Activated CD8-positive, alpha-beta T cell treated with anti-CD3 and anti-CD28 coated beads for 36 hours (primary cell): ENCODE measurements around the gene LEFTY1. TPM values are rescaled to one million over a fixed set of nuclear protein-coding genes. Genes with fewer than 3 reads are reported as not detected.

ENCODE experiments used
- ATAC-seq: fragments of 200-7000 bp; cut with Tn5 transposase; one replicate; pipeline ENCODE4 v1.10.0; 2021; ENCODE audit warnings: mild to moderate bottlenecking, moderate library complexity
- CTCF ChIA-PET: fragments of 350-600 bp; sonication (Branson Sonifier 250); formaldehyde crosslinking; loops from one replicate; lab custom pipeline; 2021; ENCODE audit warnings: antibody characterized with exemption; lab: Charles Lee
- POLR2A ChIA-PET: fragments of 350-600 bp; sonication (Branson Sonifier 250); formaldehyde crosslinking; loops from one replicate; lab custom pipeline; 2021; ENCODE audit warnings: antibody characterized with exemption; lab: Charles Lee
- DNase-seq: peaks from one replicate; pipeline ENCODE4 v3.0.0-alpha.2; 2020
- H3K27ac Mint-ChIP-seq: one replicate; pipeline ENCODE4 v1.8.0; 2021; ENCODE audit warnings: mild to moderate bottlenecking, mixed read lengths
- H3K27me3 Mint-ChIP-seq: one replicate; pipeline ENCODE4 v1.8.0; 2021; ENCODE audit warnings: mixed read lengths
- H3K36me3 Mint-ChIP-seq: one replicate; pipeline ENCODE4 v1.8.0; 2021; ENCODE audit warnings: low read depth, mixed read lengths
- H3K4me1 Mint-ChIP-seq: one replicate; pipeline ENCODE4 v1.8.0; 2021; ENCODE audit warnings: low read depth, mixed read lengths
- H3K4me3 Mint-ChIP-seq: one replicate; pipeline ENCODE4 v1.8.0; 2021; ENCODE audit warnings: mild to moderate bottlenecking, moderate library complexity, mixed read lengths
- H3K9me3 Mint-ChIP-seq: one replicate; pipeline ENCODE4 v1.8.0; 2021; ENCODE audit warnings: mixed read lengths
- intact Hi-C: fragments of 100-400 bp; cut with micrococcal nuclease; formaldehyde crosslinking; loops from one replicate; pipeline ENCODE4 v1.10.0; 2022
- total RNA-seq, 2 experiments: library from RNA; stranded (reverse); gene quantifications; one replicate each; pipeline ENCODE4 v1.2.3, GENCODE V29; 2021
- TF ChIP-seq, protein P1 (sequence below): fragments of 200-600 bp; IDR thresholded peaks from one replicate; pipeline ENCODE4 v1.8.0; 2022; ENCODE audit warnings: antibody characterized with exemption, mild to moderate bottlenecking

Gene LEFTY1
- total RNA-seq, 2 experiments from 2014 or later, result 0.16 to 0.83 TPM

DNA sequence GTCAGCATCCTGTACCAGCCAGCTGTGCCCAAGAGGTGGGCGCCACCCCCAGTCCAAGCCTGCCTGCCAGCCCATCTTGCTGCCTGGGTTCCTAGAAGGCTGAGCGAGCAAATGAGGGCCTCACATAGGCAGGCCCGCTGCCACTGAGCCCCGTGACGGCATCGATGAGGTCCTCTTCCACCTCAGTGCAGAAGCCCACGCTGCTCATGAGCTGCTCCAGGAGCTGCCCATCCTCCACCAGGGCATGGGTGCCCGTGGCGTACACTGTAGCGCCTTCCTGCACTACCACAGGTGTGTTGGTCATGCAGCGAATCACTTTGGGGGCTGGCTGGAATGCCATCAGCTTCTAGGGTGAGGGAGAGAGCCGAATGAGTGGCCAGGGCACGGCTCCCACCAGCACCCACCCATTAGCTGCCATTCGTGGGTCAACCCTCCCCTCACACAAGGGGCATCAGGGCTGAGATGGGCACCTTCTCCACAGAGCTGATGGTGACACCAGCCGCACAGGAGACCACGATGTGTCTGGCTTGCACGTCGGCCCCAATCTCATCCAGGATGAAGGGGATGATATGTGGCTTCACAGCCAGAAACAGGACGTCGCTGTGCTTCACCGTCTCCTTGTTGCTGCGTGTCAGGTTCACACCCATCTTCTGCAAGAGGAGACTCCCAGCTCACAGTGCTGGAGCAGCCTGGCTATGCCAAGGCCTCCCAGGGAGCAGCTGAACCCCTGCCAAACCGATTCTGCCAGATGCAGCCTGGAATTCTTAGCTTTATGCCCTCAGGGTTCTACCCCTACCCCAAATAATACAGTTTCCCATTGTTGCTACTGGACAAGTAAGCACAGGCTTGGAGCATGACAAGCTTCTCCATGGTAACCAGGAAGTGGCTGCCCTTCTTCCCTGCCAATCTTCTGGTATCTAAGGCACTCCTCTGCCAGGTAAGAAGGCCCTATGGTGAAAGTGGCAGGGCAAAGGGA, 33.1 kb upstream of the LEFTY1 start:
- no peaks in the 10 kb centered on the region for H3K9me3 Mint-ChIP-seq
- peaks cover 46% of the 10 kb centered on the region for H3K4me1 Mint-ChIP-seq
- TF ChIP-seq, protein P1, sequence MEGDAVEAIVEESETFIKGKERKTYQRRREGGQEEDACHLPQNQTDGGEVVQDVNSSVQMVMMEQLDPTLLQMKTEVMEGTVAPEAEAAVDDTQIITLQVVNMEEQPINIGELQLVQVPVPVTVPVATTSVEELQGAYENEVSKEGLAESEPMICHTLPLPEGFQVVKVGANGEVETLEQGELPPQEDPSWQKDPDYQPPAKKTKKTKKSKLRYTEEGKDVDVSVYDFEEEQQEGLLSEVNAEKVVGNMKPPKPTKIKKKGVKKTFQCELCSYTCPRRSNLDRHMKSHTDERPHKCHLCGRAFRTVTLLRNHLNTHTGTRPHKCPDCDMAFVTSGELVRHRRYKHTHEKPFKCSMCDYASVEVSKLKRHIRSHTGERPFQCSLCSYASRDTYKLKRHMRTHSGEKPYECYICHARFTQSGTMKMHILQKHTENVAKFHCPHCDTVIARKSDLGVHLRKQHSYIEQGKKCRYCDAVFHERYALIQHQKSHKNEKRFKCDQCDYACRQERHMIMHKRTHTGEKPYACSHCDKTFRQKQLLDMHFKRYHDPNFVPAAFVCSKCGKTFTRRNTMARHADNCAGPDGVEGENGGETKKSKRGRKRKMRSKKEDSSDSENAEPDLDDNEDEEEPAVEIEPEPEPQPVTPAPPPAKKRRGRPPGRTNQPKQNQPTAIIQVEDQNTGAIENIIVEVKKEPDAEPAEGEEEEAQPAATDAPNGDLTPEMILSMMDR, result no peak
- ATAC-seq (no peak), DNase-seq (no peak)
- ChIA-PET POLR2A (interaction anchor here (1.4 to 4.2 kb wide), 2 partner anchors 24 to 40 kb away, joined by 3 to 28 read pairs; partner anchors contain the start of gene TMEM63A), CTCF (interaction anchor here (0.9 to 5.6 kb wide), 4 partner anchors 11 to 447 kb away, joined by 4 to 37 read pairs (median 5); no protein-coding TSS in a partner anchor)
- no peak overlapping the region for H3K27ac Mint-ChIP-seq
- H3K36me3 Mint-ChIP-seq, result peaks cover 50% of the 10 kb centered on the region
- no peaks in the 10 kb centered on the region for H3K27me3 Mint-ChIP-seq
- H3K4me3 Mint-ChIP-seq, result peak overlapping the region; percentile 91
- intact Hi-C loops, result no loop called here

DNA sequence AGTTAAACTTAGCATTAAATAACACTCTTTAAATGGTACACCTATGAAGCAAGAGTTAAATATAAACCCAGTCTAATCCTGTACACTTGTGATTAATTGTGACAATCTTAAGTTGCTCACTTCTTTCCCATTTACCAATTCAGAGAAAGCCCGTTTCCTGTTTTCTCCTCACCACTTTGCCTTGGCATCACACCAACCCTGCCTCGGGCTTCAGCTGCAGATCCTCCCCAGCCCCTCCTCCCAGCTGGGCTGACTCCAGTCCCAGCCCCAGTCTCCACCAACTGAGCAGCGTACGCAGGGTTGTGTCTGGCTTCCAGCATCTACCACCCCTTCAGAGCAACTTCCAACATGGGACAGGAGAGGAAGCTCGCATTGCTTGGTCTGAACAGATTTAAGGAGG, 31.0 kb upstream of the LEFTY1 start:
- intact Hi-C loops, result no loop called here
- Mint-ChIP-seq H3K36me3 (peaks cover 54% of the 10 kb centered on the region), H3K4me3 (no peak overlapping the region), H3K4me1 (peaks cover 40% of the 10 kb centered on the region), H3K27me3 (no peaks in the 10 kb centered on the region), H3K27ac (peak overlapping the region; percentile 72), H3K9me3 (no peaks in the 10 kb centered on the region)
- ChIA-PET POLR2A (interaction anchor here (0.9 to 1.0 kb wide), 2 partner anchors 11 to 142 kb away, joined by 3 read pairs; no protein-coding TSS in a partner anchor), CTCF (interaction anchor here (5.6 kb wide), 1 partner anchor 9 kb away, joined by 37 read pairs; no protein-coding TSS in a partner anchor)
- DNase-seq, result no peak
- ATAC-seq, result no peak
- TF ChIP-seq, protein P1, result no peak

DNA sequence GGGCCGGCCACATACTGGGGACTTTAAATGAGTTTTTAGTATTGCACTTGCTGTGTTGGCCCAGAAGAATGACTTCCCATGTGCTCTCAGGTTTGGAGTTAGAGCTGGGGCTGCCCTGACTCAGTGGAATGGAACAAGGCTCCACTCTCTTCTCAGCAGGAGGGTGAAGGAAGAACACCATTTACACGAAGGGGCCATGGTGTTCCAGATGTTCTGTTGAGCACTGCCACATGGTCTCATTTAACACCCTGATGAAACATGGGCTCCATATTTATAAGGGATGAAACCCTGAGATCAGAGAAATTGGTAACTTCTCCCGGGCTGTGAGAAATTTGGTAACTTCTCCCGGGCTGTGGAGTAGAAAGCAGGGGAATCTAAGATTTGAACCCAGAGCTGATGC, 29.3 kb upstream of the LEFTY1 start:
- intact Hi-C loops, result no loop called here
- H3K36me3 Mint-ChIP-seq, result peaks cover 47% of the 10 kb centered on the region
- H3K27me3 Mint-ChIP-seq, result no peaks in the 10 kb centered on the region
- no peak overlapping the region for H3K27ac Mint-ChIP-seq
- ATAC-seq (no peak), DNase-seq (no peak)
- peaks cover 38% of the 10 kb centered on the region for H3K4me1 Mint-ChIP-seq
- ChIA-PET POLR2A (no interaction called here), CTCF (interaction anchor here (0.7 to 1.2 kb wide), 2 partner anchors 69 to 227 kb away, joined by 3 to 5 read pairs; no protein-coding TSS in a partner anchor)
- TF ChIP-seq, protein P1, result no peak
- H3K4me3 Mint-ChIP-seq, result no peak overlapping the region
- no peaks in the 10 kb centered on the region for H3K9me3 Mint-ChIP-seq

DNA sequence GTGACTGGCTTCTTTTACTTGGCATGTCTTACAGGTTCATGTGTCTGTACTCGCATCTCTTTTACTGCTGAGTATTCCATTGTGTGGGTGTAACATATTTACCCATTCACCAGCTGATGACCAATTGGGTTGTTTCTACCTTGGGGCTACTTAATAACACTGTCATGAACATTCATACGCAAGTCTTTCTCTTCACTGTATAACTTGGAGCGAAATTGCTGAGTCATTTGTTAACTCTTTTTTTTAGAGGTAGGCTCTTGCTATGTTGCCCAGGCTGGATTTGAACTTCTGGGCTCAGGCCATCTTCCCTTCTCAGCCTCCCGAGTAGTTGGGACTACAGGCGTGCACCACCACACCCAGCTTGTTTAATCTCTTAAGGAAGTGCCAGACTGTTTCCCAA, 28.6 kb upstream of the LEFTY1 start:
- no peaks in the 10 kb centered on the region for H3K9me3 Mint-ChIP-seq
- H3K27ac Mint-ChIP-seq, result peak overlapping the region; percentile 43
- intact Hi-C loops, result no loop called here
- no peak overlapping the region for H3K4me3 Mint-ChIP-seq
- peaks cover 31% of the 10 kb centered on the region for H3K4me1 Mint-ChIP-seq
- peaks cover 42% of the 10 kb centered on the region for H3K36me3 Mint-ChIP-seq
- TF ChIP-seq, protein P1, result no peak
- ChIA-PET CTCF (no interaction called here), POLR2A (no interaction called here)
- no peaks in the 10 kb centered on the region for H3K27me3 Mint-ChIP-seq
- no peak for ATAC-seq
- no peak for DNase-seq

DNA sequence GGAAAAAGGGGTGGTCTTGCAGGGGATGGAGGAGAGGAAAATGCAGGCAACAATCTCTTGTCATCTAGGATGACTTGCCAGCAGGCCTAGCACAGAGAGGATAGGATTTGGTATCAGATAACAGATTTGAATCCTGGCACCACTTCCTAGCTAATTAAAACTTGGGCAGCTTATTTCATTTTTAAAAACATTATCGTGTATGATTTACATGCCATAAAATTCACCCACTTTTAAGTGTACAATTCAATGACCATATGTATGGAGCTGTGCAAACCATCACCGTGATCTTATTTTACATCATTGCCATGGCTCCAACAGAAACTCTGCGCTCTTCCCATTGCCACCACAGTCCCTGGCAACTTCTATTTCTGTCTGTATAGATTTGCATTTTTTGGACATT, 28.2 kb upstream of the LEFTY1 start:
- ATAC-seq, result no peak
- no peak overlapping the region for H3K4me3 Mint-ChIP-seq
- peak overlapping the region; percentile 43 for H3K27ac Mint-ChIP-seq
- TF ChIP-seq, protein P1, result no peak
- no peaks in the 10 kb centered on the region for H3K27me3 Mint-ChIP-seq
- H3K36me3 Mint-ChIP-seq, result peaks cover 38% of the 10 kb centered on the region
- CTCF ChIA-PET, result interaction anchor here (1.1 kb wide), 1 partner anchor 442 kb away, joined by 5 read pairs; no protein-coding TSS in a partner anchor
- no peak for DNase-seq
- H3K9me3 Mint-ChIP-seq, result no peaks in the 10 kb centered on the region
- POLR2A ChIA-PET, result no interaction called here
- intact Hi-C loops, result no loop called here
- H3K4me1 Mint-ChIP-seq, result peaks cover 27% of the 10 kb centered on the region
